ENCODE measurements around the gene GAD1. TPM values are rescaled to one million over a fixed set of nuclear protein-coding genes. Genes with fewer than 3 reads are reported as not detected.

Gene GAD1
- total RNA-seq, 1 experiment from 2014 or later, result 1.1 TPM

GRCh38 chr2:170783549-170783948, 33.1 kb upstream of the GAD1 start:
- POLR2A ChIA-PET (ENCODE audit: low non-redundant PET), result no interaction called here
- no peaks in the 10 kb centered on the region for H3K4me1 ChIP-seq (ENCODE audit: insufficient read depth, low read length, poor library complexity, severe bottlenecking)
- CTCF ChIA-PET, result no interaction called here
- no peak overlapping the region for H3K27ac ChIP-seq (ENCODE audit: low read depth, low read length, poor library complexity, severe bottlenecking)
- BruUV-seq (replicated peaks), result no TSS peak
- no peak overlapping the region for H3K4me3 ChIP-seq (ENCODE audit: low read depth, low read length, poor library complexity, severe bottlenecking)
- no peak for DNase-seq (ENCODE audit: low spot score)
- TF ChIP-seq EZH2 (IDR thresholded peaks at IDR 0.05; ENCODE audit: borderline replicate concordance, low read depth, low read length, poor library complexity, severe bottlenecking) (no peak), CTCF (conservative IDR thresholded peaks at IDR 0.05; ENCODE audit: low read depth, low read length) (no peak)
- no peaks in the 10 kb centered on the region for H3K9me3 ChIP-seq (ENCODE audit: low read depth, low read length, poor library complexity, severe bottlenecking)
- H3K36me3 ChIP-seq (ENCODE audit: insufficient read depth, low read length, poor library complexity, severe bottlenecking), result no peaks in the 10 kb centered on the region
- H3K27me3 ChIP-seq (replicated peaks; ENCODE audit: insufficient read depth, low read depth, low read length, poor library complexity), result peaks cover 78% of the 10 kb centered on the region
- intact Hi-C loops (cut with micrococcal nuclease; ENCODE audit: unreplicated experiment), result no loop called here

- H3K36me3 ChIP-seq (ENCODE audit: insufficient read depth, low read length, poor library complexity, severe bottlenecking), result no peaks in the 10 kb centered on the region
- CTCF ChIA-PET, result no interaction called here
- no TSS peak for BruUV-seq (replicated peaks)
These were observed 17.7 kb upstream of the GAD1 start for GRCh38 chr2:170798996-170799395.

GRCh38 chr2:170806548-170806947, 10.1 kb upstream of the GAD1 start:
- BruUV-seq (replicated peaks), result no TSS peak
- Histone ChIP-seq H3K36me3 (ENCODE audit: insufficient read depth, low read length, poor library complexity, severe bottlenecking) (no peaks in the 10 kb centered on the region), H3K27ac (ENCODE audit: low read depth, low read length, poor library complexity, severe bottlenecking) (no peak overlapping the region), H3K9me3 (ENCODE audit: low read depth, low read length, poor library complexity, severe bottlenecking) (no peaks in the 10 kb centered on the region), H3K4me3 (ENCODE audit: low read depth, low read length, poor library complexity, severe bottlenecking) (no peak overlapping the region), H3K4me1 (ENCODE audit: insufficient read depth, low read length, poor library complexity, severe bottlenecking) (no peaks in the 10 kb centered on the region), H3K27me3 (replicated peaks; ENCODE audit: insufficient read depth, low read depth, low read length, poor library complexity) (peaks cover 19% of the 10 kb centered on the region)
- CTCF ChIA-PET, result no interaction called here
- intact Hi-C loops (cut with micrococcal nuclease; ENCODE audit: unreplicated experiment), result no loop called here
- POLR2A ChIA-PET (ENCODE audit: low non-redundant PET), result no interaction called here
- TF ChIP-seq CTCF (conservative IDR thresholded peaks at IDR 0.05; ENCODE audit: low read depth, low read length) (no peak), EZH2 (IDR thresholded peaks at IDR 0.05; ENCODE audit: borderline replicate concordance, low read depth, low read length, poor library complexity, severe bottlenecking) (no peak)
- DNase-seq (ENCODE audit: low spot score), result no peak

More at GRCh38 chr2:170798996-170799395, 17.7 kb upstream of the GAD1 start:
- TF ChIP-seq CTCF (conservative IDR thresholded peaks at IDR 0.05; ENCODE audit: low read depth, low read length) (no peak), EZH2 (IDR thresholded peaks at IDR 0.05; ENCODE audit: borderline replicate concordance, low read depth, low read length, poor library complexity, severe bottlenecking) (no peak)
- H3K27ac ChIP-seq (ENCODE audit: low read depth, low read length, poor library complexity, severe bottlenecking), result no peak overlapping the region
- no peak overlapping the region for H3K4me3 ChIP-seq (ENCODE audit: low read depth, low read length, poor library complexity, severe bottlenecking)
- H3K4me1 ChIP-seq (ENCODE audit: insufficient read depth, low read length, poor library complexity, severe bottlenecking), result no peaks in the 10 kb centered on the region
- H3K9me3 ChIP-seq (ENCODE audit: low read depth, low read length, poor library complexity, severe bottlenecking), result no peaks in the 10 kb centered on the region
- DNase-seq (ENCODE audit: low spot score), result no peak
- intact Hi-C loops (cut with micrococcal nuclease; ENCODE audit: unreplicated experiment), result no loop called here
- peaks cover 65% of the 10 kb centered on the region for H3K27me3 ChIP-seq (replicated peaks; ENCODE audit: insufficient read depth, low read depth, low read length, poor library complexity)
- POLR2A ChIA-PET (ENCODE audit: low non-redundant PET), result no interaction called here

Data from A673 (cell line).